ENCODE results near the gene RHBDD2. TPM values are rescaled to one million over a fixed set of nuclear protein-coding genes. Genes with fewer than 3 reads are reported as not detected.

Gene RHBDD2
- total and polyA plus RNA-seq, 4 donors: 13.6 to 65.0 (median 37.3) TPM

GRCh38 chr7:75869776-75870379 is 9.0 kb upstream of the RHBDD2 start:
- no peak overlapping the region for H3K4me3 ChIP-seq (ENCODE audit: low read depth in 1 of 3, low read length in 3 of 3)
- WGBS: 86% methylated on average over 7 of the region's 7 CpGs
- no peak for DNase-seq (ENCODE audit: low spot score)
- H3K27me3 ChIP-seq (ENCODE audit: control insufficient read depth in 4 of 4, insufficient read depth in 4 of 4, low read length in 3 of 4): no peaks in the 10 kb centered on the region
- H3K4me1 ChIP-seq (ENCODE audit: control insufficient read depth in 4 of 4, insufficient read depth in 4 of 4, low read length in 3 of 4): peaks cover 0 to 7% (median 1%) of the 10 kb centered on the region in 4 donors
- no peaks in the 10 kb centered on the region for H3K9me3 ChIP-seq (ENCODE audit: control insufficient read depth in 4 of 4, low read length in 3 of 4)
- H3K36me3 ChIP-seq (ENCODE audit: control insufficient read depth in 4 of 4, insufficient read depth in 3 of 4, low read depth in 1 of 4, low read length in 3 of 4): no peaks in the 10 kb centered on the region
- TF ChIP-seq CTCF (IDR thresholded peaks at IDR 0.05; ENCODE audit: low read depth, low read length, missing input control) (no peak), FOXA1 (IDR thresholded peaks at IDR 0.05) (no peak), JUND (IDR thresholded peaks at IDR 0.05) (no peak), RXRA (IDR thresholded peaks at IDR 0.05) (no peak), RAD21 (IDR thresholded peaks at IDR 0.05) (no peak), FOXA2 (IDR thresholded peaks at IDR 0.05) (no peak), NR2F2 (IDR thresholded peaks at IDR 0.05) (no peak), EGR1 (IDR thresholded peaks at IDR 0.05; ENCODE audit: low read depth in 2 of 2) (no peak), HNF4A (conservative IDR thresholded peaks at IDR 0.05) (no peak), TAF1 (conservative IDR thresholded peaks at IDR 0.05) (no peak), SP1 (IDR thresholded peaks at IDR 0.05) (no peak), ATF3 (IDR thresholded peaks at IDR 0.05) (no peak), YY1 (IDR thresholded peaks at IDR 0.05) (no peak), REST (IDR thresholded peaks at IDR 0.05) (no peak), GABPA (IDR thresholded peaks at IDR 0.05 in 1 of 2, conservative IDR thresholded peaks at IDR 0.05 in 1 of 2) (no peak), HNF4G (IDR thresholded peaks at IDR 0.05) (no peak)
- TF ChIP-seq, protein P1, sequence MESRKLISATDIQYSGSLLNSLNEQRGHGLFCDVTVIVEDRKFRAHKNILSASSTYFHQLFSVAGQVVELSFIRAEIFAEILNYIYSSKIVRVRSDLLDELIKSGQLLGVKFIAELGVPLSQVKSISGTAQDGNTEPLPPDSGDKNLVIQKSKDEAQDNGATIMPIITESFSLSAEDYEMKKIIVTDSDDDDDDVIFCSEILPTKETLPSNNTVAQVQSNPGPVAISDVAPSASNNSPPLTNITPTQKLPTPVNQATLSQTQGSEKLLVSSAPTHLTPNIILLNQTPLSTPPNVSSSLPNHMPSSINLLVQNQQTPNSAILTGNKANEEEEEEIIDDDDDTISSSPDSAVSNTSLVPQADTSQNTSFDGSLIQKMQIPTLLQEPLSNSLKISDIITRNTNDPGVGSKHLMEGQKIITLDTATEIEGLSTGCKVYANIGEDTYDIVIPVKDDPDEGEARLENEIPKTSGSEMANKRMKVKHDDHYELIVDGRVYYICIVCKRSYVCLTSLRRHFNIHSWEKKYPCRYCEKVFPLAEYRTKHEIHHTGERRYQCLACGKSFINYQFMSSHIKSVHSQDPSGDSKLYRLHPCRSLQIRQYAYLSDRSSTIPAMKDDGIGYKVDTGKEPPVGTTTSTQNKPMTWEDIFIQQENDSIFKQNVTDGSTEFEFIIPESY (IDR thresholded peaks at IDR 0.05): no peak
- TF ChIP-seq, protein P2, sequence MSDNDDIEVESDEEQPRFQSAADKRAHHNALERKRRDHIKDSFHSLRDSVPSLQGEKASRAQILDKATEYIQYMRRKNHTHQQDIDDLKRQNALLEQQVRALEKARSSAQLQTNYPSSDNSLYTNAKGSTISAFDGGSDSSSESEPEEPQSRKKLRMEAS (IDR thresholded peaks at IDR 0.05): no peak
- no peak overlapping the region for H3K9ac ChIP-seq (ENCODE audit: low read depth in 1 of 2, low read length in 2 of 2)
- no peak overlapping the region for H3K27ac ChIP-seq (ENCODE audit: low read depth in 1 of 2, low read length in 2 of 2)

All from liver (tissue), 9 donors.